Stimulated activated CD4-positive, alpha-beta T cell treated with anti-CD3 and anti-CD28 coated beads, Interleukin-2, amount 100 ng/mL, for 48 hours (primary cell): ENCODE measurements around the gene FNIP2.
A peak's percentile ranks its signal among the peaks of the same experiment; 100 is the strongest.
"Not testable (repeated sequence)": the region's sequence is repeated elsewhere in the genome, so short reads cannot be mapped to it uniquely, and the experiment has no call there.

ENCODE experiments used
- DNase-seq, 2 donors: peaks; one replicate each; pipeline ENCODE4 v3.0.0-alpha.2; 2020

FNIP2 gene

DNA sequence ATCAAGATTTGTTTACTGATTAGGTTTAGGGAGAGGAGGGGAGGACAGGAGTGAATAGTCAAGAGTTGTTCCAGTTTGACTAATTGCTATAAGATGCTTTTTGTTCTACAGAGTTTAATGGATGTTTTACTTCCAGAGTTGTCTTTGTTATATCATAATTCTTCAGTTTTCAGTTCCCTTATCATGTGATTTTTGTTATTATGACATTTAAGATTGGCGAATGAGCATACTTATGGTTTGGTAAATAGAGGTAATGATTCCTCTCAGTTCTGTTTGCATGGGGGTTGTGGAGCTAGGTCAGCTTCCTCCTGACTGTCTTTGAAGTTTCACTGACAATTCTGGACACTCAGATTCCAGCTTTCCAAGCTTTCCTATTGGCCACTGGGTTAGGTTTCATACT is 24.6 kb downstream of the FNIP2 start:
- DNase-seq, result not testable (repeated sequence)

GRCh38 chr4:158796370-158797140 is 27.7 kb downstream of the FNIP2 start:
- no peak for DNase-seq

GRCh38 chr4:158798062-158798461 is 29.2 kb downstream of the FNIP2 start:
- DNase-seq, result no peak

DNA sequence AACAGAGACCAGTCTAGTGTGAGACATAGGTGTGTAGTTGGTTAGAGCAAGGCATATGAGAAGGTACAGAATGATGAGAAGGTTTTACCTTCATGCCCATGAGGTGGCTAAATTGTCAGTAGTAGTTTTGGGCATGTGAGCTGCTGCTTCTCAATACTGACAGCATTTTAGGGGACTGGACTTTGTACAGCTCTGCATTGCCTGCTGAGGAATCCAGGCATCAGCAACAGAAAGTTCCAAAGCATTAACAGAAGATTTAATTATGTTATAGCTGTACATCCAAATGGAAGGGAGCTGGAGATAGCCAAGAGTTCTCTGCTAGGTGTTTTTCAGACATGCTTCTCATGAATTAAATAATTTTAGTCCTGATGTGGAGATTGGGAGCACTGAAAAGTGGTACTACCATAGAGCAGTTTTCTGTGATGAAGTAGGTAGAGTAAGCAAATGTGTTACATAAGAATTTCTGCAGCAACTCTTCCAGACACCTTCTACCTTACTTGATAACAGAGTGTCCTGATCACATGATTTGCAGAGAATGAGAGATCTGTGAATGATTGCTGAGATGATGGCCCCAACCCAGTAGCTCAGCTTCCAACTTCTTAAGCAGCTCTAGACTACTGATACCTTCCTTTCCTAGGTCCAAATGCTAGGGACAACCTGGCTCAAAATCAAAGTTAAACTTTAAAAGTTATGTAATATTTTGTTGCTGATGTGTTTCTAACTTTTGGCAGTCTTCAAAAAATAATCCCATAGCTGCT is 30.4 kb downstream of the FNIP2 start:
- DNase-seq, result no peak

DNA sequence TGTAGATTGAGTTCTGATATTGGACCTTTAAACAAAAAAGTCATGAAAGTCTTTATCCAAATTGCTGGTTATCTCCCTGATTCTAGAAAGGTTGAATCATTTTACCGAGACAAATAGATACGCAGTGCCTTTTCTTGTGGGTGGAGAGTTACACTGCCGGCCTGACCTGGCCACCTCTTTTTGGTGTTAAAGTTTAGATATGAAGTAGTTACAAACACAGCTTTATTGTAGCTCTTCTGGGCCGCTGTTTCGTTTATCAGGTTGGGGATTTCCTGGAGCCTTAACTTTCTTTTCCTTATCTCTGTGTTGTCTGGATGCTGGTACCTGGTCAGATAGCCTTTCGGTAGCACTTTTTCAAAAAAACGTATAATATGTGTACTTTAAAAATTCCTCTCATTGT is 31.0 kb downstream of the FNIP2 start:
- no peak for DNase-seq

GRCh38 chr4:158801066-158801465 is 32.2 kb downstream of the FNIP2 start:
- DNase-seq, result no peak

GRCh38 chr4:158801677-158802076 is 32.9 kb downstream of the FNIP2 start:
- no peak for DNase-seq

DNA sequence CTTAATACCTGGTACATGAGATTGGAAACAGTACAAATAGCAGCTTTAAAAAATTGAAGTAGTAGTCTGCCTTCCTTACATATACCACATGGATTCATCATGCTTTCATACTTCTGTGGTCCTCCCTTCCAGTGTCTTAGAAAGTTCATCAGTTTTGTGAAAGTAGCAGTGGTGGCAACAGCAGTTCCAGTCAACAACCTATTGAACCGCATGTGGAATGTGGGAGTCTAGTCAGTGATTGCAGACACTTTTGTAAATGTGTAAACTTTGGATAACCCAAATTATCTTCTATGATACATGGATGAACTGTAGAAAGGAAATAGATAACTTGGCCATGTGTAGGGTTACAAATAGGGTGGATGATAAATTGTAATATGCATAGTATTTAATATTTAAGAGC is 34.1 kb downstream of the FNIP2 start:
- no peak for DNase-seq

DNA sequence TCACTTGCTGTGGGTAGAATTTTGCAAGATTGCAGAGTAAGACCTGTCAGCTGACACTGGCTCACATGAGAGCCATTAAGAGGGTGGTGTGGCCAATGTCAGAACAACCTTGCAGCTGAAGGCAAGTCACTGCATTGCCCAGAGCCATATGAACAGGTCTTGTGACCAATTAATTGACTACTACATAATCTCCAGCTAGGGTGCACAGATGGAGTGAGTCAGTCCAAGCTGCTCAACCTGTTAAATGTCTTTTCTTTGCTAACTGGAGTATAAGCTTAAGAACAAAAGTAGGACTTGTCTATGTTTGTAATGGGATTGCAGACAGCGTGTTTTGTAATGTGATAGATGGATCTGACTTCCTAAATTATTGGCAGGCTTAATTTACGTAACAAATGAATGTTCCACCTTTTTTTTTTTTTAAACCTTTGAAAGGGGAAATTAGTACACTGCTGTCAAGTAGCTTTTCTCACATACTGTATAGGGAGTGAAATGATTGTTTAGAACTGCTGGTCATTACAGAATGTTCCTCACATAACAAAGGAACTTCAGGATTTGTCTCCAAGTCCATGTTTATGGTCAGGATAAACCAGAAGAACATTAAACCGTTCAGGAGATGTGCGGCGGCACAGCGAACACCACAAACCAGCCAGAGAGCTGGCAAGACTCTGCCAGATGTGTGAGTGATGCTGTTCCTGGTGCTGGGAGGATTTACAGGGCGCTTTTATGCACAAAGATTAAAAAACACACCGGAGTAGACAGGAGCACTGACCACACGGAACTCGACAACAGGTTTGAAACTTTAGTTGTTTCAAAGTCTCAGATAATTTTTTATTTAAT is 37.0 kb downstream of the FNIP2 start:
- no peak for DNase-seq

- DNase-seq, result no peak
Observed at GRCh38 chr4:158807691-158808090, 38.9 kb downstream of the FNIP2 start.

GRCh38 chr4:158808399-158808798 is 39.6 kb downstream of the FNIP2 start:
- no peak for DNase-seq

DNA sequence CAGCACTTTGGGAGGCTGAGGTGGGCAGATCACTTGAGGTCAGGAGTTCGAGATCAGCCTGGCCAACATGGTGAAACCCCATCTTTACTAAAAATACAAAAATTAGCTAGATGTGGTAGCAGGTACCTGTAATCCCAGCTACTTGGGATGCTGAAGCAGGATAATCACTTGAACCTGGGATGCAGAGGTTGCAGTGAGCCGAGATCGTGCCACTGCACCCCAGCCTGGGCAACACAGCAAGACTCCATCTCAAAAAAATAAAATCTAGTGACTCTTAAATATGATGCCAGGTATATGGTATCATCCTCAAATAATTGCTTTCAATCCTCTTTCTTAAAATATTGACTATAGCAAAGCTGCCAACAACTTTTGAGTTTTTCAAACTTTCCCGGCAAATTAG is 40.4 kb downstream of the FNIP2 start:
- DNase-seq, result not testable (repeated sequence)

GRCh38 chr4:158809611-158810486 is 41.0 kb downstream of the FNIP2 start:
- DNase-seq, result no peak

DNA sequence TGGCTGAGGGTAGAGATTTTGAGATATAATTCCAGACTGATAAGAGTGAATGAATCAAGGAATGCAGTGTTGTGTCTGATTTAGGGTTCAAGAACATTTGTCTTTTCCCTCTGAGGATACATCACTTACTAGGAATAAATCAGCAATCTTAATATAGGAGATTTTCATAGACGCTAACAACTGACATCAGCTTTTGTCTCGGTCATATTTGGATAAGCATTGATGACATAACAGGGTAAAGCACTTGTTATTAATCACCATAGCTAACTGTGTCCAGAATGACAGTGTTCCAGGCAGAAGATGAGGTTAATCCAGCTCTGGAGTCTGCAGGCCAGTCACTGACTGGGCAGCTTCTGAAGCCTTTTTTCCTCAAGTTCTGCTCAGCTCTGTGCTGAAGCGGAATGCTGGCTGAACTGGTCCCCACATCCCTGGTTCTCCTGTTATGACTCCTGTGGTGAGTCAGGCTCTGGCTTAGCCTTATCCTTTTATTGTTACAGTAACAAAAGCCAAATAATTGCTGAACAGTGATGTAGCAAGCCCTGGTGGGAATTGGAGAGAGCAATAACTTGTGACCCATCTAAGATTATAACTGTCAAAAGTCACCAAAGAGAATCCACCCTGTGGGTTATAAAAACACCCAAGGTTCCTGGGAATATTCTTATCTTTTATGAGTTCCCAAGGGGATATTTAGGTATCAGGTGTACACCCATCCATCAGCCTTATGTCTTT is 41.8 kb downstream of the FNIP2 start:
- DNase-seq, result peak in 1 of 2 donors; percentile 9

GRCh38 chr4:158811216-158811540 is 42.4 kb downstream of the FNIP2 start:
- DNase-seq, result no peak

- no peak for DNase-seq
Observed at GRCh38 chr4:158811704-158812103, 42.9 kb downstream of the FNIP2 start.

DNA sequence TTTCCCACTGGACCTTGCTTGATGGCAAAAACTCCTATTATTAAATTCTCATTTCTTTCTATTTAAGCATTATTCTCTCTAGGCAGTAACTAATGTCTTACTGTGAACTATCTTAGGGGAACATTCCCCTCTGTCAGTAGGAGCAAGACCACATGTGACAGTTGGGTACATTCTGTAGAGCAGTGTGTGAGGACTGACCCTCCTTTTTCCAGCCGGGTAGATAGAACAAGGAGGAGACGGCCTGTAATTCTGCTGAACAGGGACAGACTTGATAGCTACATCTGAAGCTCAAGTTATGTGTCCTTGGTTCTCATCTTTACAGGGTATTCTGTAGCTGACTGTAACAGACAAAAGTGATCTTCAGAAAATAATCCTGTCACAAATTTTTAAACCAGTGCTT is 43.3 kb downstream of the FNIP2 start:
- DNase-seq, result no peak

DNA sequence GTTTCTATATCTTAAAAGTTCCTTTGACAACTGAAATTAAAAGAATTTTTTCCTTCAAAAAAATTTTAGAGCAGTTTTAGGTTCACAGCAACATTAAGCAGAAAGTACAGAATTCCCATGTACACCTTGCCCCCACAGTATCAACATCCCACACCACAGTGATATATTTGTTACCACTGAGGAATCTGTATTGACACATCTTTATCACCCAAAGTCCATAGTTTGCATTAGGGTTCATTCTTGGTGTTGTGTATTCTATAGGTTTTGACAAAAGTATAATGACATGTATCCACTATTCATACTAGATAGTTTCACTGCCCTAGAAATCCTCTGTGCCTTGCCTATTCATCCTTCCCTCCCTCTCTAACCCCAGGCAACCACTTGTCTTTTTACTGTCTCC is 43.7 kb downstream of the FNIP2 start:
- no peak for DNase-seq

DNA sequence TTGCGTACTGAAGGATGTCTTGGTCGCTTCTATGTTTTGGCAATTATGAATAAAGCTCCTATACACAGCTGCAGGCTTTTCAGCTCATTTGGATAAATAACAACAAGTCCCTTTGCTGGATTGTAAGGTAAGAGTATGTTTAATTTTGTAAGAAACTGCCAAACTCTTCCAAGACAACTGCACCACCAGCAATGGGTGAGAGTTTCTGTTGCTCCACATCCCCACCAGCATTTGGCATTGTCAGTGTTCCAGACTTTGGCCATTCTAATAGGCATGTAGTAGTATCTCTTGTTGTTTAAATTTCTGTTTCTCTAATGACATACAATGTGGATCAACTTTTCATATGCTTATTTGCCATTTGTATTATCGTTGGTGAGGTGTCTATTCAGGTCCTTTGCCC is 44.3 kb downstream of the FNIP2 start:
- DNase-seq, result no peak

DNA sequence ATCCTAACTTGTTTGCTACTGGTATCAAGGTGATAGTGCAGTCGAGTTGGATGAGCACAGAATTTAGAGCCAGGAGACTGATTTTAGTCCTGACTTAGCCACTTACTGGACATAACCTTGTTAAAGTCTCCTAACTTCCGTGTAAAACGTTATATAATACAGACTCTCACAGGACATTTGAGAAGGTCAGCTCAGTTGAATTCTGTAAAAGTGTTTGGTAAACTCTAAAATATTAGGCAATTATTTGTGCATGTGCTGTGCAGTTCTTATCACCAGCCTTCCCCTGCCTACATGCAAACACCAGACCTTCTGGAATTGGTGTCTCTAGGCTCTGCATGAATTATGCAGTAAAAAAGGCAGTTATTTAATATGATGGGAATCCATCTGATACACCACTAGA is 45.4 kb downstream of the FNIP2 start:
- DNase-seq, result no peak

GRCh38 chr4:158814636-158815330 is 46.0 kb downstream of the FNIP2 start:
- DNase-seq, result no peak
